Measurements from ENCODE around the gene IRF2BP2.

DNA sequence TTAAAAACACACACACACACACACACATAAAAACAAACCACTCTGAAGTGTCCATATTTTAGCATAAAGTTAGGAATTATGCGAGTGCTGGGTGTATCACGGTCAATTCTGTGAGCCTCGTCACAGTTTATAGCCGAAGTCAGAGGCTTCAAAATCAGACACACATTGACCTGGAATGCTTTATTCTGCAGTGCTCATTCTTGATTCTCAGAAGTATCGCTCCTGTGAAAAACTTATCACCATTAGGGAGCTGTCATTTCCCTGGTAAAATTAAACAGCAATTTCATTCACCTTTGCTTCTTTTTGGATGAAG lies 8.7 kb upstream of the IRF2BP2 start:
- TF ChIP-seq EZH2 (IDR thresholded peaks at IDR 0.05) (no peak), FOXP2 (optimal IDR thresholded peaks at IDR 0.05; ENCODE audit: control extremely low read depth, extremely low read length, insufficient read depth) (no peak), POLR2AphosphoS5 (IDR thresholded peaks at IDR 0.05; ENCODE audit: borderline replicate concordance, low read depth, low read length) (no peak)

Measured in SK-N-MC (cell line).